K562 (cell line): ENCODE measurements around the gene OXLD1. TPM values are rescaled to one million over a fixed set of nuclear protein-coding genes. Genes with fewer than 3 reads are reported as not detected.

ENCODE experiments used
- CHD7 ChIP-seq: fragments of 200-600 bp; sonication (generic); IDR thresholded peaks from one replicate; pipeline ENCODE4 v1.6.1; 2012; ENCODE audit warnings: mild to moderate bottlenecking, low read depth, low read length, inconsistent platforms
- CLOCK ChIP-seq: fragments of 250-450 bp; sonication (Bioruptor Pico); IDR thresholded peaks from 2 replicates; pipeline ENCODE4 v1.4.0; 2020; ENCODE audit warnings: mild to moderate bottlenecking, moderate library complexity, borderline replicate concordance
- HDAC2 ChIP-seq: fragments of 450-650 bp; IDR thresholded peaks from 2 replicates; pipeline ENCODE4 v1.6.1; 2016; ENCODE audit warnings: mild to moderate bottlenecking
- HMGN3 ChIP-seq: IDR thresholded peaks from 2 replicates; pipeline ENCODE4 v1.6.1; 2011; ENCODE audit warnings: borderline replicate concordance, low read depth, mild to moderate bottlenecking, mixed read lengths, low read length; ENCODE audit not compliant: insufficient read length; ENCODE audit errors: extremely low read depth
- ZMIZ1 ChIP-seq, 2 experiments: fragments of 150-350 bp in 1 of 2; IDR thresholded peaks; 2 replicates each; pipeline ENCODE4 v1.6.1; 2012 to 2016; ENCODE audit warnings: low read depth in 2 of 2, low read length in 2 of 2, mild to moderate bottlenecking in 1 of 2, moderate library complexity in 1 of 2
- ZNF398 ChIP-seq: fragments of 250-450 bp; sonication (Bioruptor Pico); IDR thresholded peaks from 2 replicates; pipeline ENCODE4 v1.8.0; 2021; ENCODE audit warnings: moderate library complexity, mild to moderate bottlenecking, inconsistent platforms
- polyA plus RNA-seq, 8 experiments: library from polyadenylated mRNA; depleted of rRNA in 4 of 8; stranded (reverse) in 5 of 8; unstranded in 3 of 8; fragments of >200 nt; fragmentation: Nextera tagmentation in 2 of 8; fragmentation: Illumina TruSeq in 1 of 8; extraction: Ambion mirVana in 2 of 8; extraction: Trizol in 1 of 8; gene quantifications; 2 replicates each; pipeline versions ENCODE4 v1.2.1 to v1.2.3, GENCODE V29; 2011 to 2014; ENCODE audit warnings: inconsistent platforms in 1 of 8, missing spikeins in 1 of 8
- total RNA-seq, 7 experiments: library from RNA; depleted of rRNA in 6 of 7; stranded (reverse); fragments of >200 nt in 6 of 7; fragmentation: Illumina TruSeq in 2 of 7; extraction: Trizol in 2 of 7; gene quantifications; 2 replicates each; pipeline versions ENCODE4 v1.2.1 to v1.2.3, GENCODE V29; 2011 to 2021; ENCODE audit warnings: low replicate concordance in 1 of 7

The OXLD1 gene
- total and polyA plus RNA-seq, 9 of the 15 experiments (the other 6 are each of a cell fraction or from before 2014, with no cell fraction given) = 4.4 to 115 (median 29.3) TPM

GRCh38 chr17:81684442-81684911 lies 18.1 kb upstream of the OXLD1 start (continued):
- TF ChIP-seq ZMIZ1 (IDR thresholded peaks at IDR 0.05; ENCODE audit: low read depth in 2 of 2, low read length in 2 of 2) (no peak), HDAC2 (0 out of 2 replicates have a peak, but pooled peaks have one; percentile 39), HMGN3 (no peak), CLOCK (CRISPR knock-in tag) (no peak), ZNF398 (CRISPR knock-in tag) (no peak), CHD7 (no peak)
